ENCODE measurements around the gene FILIP1.

FILIP1 gene

DNA sequence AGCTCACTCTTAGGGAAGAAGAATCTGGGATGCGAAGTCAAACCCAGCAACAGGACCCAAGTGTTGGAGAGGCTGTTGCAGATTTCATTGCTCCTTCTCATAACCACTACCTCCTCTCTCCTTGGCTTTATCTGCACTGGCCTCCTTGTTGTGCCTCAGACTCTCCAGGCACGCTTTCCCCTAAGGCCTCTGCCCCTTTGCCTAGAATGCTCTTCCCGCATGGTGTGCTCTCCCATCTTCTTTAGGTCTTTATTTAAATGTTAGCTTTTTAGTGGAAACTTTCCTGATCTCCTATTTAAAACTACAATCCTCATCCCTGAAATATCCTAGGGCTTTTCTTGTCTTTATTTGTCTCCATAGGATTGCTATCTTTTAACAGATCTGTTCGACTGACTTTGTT, 114.1 kb downstream of the FILIP1 start:
- no peak for DNase-seq (ENCODE audit: low read depth)

DNA sequence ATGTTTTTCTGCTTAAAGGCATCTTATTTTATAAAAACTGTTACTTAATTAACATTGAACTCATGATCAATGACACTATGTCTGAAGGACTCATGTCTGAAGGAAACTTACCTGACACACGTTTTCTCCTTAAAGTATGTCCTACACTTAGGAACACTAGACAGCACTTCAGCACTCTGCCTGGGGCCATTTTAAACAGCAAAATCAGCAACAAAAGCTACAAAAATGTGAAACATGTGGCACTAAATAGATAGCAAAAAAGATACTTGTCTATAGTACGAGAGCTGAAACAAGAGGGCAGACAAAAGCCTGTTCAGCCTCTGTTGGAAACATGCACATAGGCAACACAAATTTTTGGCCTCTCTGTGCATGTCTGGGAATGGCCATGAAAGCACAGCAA, 115.5 kb downstream of the FILIP1 start:
- DNase-seq (ENCODE audit: low read depth) = no peak

DNA sequence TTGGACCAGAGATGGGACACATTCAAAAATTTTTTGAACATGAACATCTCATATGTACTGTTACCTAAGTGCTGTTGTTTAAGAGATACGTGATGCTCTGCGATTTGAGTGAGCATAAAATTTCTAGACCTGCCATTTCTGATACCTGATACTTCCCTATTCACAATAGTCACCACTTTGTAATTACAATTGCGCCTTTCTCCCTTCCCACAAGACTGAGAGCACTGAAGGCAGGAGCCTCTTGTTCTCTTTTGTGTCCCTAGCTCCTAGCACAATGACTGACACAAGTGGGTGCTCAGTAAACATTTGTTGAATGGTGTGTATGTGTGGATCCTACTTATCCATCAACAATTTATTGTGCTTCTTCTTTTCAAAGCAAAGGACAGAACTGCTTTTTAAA, 116.2 kb downstream of the FILIP1 start:
- no peak for DNase-seq (ENCODE audit: low read depth)

DNA sequence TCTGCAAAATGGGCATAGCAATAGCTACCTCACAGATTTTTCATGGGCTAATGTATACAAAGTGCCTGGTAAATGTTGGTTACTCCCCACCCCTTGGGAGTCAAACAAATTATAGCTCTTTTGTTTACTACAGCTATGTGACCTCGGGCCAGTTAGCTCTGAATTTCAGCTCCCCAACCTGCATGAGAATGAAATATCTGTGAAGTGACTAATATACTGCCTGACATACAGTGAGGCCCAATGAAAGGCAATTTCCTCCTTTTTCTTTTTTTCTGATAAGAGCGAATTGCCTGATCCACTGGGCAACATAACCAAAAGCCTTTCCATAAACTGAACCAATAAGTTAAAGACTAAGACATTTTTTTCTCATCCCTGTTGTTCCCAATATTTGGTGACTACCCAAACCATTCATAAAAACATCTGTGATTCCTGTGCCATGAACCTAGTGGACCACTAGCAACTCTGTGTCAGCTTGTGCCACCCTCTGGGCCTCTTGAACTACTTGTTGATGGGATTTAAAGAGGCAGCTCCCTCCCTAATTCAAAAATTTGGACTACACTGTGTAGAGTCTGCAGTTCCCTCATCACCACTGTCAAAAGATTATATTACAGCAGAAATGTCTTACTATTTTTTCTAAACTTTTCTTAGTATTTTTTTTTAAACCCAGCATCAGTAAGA, 117.1 kb downstream of the FILIP1 start:
- DNase-seq (ENCODE audit: low read depth) = peak; percentile 30

DNA sequence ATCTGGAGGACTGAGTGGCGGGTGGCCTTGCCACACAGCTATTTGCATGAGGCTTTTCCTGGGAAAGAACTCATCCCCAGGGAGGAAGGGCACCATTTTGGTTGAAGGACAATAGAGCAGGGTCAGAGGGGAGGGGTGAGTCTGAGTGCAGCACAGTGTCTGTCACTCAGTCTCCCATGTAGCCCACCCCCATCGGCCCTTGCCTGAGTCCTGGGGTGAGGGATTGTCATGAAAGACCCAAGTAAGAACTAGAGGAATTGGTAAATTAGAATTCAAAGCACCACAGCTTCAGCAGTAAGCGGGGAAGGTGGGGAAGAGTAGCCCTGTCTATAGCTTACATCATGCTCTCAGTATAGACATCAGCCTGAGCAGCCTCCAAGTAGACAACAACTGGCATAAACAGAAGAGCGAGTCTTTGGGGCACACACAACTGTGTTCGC, 118.6 kb downstream of the FILIP1 start:
- no peak for DNase-seq (ENCODE audit: low read depth)

DNA sequence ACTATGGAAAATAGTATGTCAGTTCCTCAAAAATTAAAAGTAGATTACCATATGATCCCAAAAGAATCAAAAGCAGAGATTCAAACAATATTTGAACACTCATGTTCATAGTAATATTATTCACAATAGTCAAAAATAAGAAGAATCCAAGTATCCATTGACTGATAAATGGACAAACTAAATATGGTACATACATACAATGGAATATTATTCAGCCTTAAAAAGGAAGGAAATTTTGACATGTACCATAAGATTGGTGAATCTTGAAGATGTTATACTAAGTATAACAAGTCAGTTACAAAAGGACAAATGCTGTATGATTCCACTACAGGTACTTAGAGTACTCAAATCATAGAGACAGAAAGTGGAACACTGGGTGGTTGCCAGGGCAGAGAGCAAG, 120.7 kb downstream of the FILIP1 start:
- DNase-seq (ENCODE audit: low read depth) = no peak

DNA sequence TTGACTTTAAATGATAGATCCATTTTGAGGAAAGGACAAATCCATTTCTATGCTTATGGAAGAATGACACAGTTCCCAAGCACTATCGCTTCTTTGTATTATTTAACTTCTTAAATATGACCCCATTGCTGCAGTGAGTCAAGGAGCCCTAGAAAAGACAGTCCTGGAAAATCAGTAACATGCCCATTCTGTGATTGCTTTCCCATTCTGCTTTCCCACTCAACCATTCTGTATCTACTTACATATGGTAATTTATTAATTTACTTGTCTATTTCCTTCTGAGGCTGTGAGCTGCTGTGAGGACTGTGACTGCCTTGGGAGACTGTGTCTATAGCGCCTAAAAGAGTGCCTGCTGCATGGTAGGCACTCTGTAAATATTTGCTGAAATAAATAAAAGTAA, 123.6 kb downstream of the FILIP1 start:
- DNase-seq (ENCODE audit: low read depth) = no peak

DNA sequence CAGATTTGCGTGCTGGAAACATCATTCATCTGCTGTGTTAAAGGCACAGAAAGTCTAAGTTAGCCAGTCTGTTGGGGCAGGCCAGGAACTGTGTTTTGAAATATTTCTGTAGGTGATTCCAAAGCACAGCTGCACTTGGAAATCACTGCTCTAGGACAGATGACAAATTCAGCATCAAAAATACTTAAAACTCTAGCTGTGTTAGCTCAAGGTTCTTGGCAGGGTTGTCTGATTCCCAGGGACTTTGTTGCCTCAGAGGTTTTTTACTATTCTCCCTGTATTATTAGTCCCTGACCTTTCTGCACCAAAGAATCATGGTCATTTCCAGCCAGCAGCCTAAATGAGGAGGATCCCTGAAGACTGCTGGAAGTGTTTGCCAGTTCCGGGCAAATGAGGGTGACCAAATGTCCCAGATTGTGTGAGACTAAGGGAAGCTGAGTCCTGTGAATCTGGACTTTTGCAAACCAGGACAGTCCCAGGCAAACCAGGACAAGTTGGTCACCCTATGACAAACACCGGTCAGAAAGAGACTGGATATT, 124.7 kb downstream of the FILIP1 start:
- DNase-seq (ENCODE audit: low read depth) = no peak

DNA sequence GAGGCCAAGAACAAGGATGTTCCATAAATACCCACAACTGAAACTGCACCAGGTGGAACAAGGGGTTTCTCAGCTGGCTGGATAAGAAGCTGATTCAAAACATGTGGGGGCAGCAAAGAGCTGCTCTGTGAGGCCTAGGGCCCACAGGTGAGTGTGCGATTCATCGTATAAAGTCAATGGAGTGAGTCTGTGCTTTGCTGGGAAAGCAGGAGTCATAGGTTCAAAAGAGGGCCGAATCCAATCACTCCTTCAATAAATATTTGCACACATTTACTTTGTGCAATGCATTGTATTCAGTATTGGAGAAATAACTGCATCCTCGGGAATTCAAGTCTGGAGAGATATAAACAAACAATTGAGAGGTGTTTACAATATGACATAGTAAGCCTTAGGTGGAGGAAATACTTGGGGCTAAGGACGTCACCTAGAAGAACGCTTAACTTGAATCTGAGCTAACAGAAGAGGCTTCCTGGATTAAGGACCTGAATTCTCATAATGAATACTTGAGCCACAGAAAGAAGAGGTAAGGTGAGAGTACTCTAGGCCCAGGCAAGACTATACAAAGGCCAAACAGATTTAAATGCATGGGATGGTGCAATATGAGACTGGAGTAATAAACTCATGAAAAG, 125.3 kb downstream of the FILIP1 start:
- DNase-seq (ENCODE audit: low read depth) = no peak

DNA sequence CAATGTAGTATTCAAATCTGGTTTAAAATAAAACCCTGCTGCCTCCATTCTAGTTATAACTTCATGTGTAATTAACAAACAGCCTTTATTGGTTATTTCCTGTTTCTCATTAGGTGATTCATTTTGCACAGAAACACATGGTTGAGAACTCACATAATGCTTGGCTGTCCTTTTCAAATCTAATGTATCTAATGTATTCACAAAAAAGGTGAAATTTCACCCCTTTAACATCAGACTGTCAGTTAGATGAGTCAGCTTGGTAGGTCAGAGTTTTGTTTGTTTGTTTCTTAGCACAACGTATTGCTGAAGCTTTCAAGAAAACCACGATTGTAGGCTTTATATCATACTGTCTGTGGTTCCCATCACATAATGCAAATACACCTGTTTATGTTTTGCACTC, 130.3 kb downstream of the FILIP1 start:
- DNase-seq (ENCODE audit: low read depth) = no peak

DNA sequence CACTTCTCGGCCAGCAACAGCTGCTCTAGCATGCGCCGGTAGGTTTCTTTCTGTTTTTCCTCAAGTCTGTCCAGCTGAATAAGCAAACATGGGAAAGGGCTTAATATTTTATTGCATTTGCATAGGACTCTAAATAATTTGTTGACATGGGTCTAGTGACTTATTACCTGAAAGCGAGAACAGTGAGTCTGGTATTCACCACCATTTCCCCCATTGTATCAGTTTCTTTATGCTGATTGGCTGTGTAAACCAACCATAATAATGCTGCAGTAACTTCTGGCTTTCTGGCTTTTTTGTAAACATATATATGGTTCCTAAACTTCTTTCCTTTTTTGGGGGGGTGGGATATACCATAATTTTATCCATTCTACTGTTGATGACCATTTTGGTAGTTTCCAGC, 140.0 kb downstream of the FILIP1 start:
- no peak for DNase-seq (ENCODE audit: low read depth)

DNA sequence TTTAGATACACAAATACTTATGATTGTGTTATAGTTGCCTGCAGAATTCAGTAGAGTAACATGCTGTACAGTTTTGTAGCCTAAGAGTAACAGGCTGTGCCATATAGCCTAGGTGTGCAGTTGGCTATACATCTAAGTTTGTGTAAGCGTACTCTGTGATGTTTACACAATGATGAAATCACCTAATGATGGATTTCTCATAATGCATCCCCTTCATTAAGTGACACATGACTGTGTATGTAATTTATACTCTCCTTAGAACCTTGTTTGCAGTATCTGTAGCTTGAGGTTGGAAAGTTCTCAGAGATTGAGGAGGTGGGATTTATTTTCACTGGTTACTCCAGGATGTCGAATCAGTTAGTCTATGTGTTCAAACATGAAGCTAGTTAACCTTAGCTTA, 142.0 kb downstream of the FILIP1 start:
- DNase-seq (ENCODE audit: low read depth) = no peak

DNA sequence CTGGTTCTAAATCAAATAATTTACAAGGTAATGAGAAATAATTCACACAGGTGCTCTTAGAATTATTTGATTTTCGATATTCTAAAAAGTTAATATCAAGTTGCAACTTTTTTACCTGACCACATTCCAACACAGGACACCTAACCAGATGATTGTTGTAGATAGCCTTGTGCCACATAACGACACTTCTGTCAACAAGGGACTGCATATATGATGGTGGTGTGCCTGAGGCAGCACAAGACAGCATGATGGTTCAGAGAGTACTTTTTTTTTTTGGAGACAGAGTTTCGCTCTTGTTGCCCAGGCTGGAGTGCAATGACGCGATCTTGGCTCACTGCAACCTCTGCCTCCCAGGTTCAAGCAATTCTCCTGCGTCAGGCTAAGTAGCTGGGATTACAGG, 142.8 kb downstream of the FILIP1 start:
- DNase-seq (ENCODE audit: low read depth) = no peak

DNA sequence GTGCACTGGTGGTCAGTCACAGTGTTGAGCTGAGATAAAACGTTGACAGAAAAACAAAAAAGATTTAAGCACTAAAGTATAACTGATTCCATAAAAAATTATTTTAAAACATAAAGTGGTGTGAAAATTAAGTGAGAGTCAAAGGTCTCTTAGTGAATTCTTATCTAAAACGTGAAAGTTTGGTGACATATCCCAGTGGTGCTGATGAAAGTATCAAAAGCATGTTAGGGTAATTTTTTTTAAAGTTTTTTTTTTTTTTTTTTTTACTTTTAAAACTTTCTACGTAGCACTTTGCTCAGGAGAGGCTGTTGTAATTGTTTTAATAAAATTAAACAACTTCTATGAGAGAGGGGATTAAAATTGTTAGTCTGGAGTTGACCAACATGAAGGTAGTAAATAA, 143.4 kb downstream of the FILIP1 start:
- DNase-seq (ENCODE audit: low read depth) = no peak

DNA sequence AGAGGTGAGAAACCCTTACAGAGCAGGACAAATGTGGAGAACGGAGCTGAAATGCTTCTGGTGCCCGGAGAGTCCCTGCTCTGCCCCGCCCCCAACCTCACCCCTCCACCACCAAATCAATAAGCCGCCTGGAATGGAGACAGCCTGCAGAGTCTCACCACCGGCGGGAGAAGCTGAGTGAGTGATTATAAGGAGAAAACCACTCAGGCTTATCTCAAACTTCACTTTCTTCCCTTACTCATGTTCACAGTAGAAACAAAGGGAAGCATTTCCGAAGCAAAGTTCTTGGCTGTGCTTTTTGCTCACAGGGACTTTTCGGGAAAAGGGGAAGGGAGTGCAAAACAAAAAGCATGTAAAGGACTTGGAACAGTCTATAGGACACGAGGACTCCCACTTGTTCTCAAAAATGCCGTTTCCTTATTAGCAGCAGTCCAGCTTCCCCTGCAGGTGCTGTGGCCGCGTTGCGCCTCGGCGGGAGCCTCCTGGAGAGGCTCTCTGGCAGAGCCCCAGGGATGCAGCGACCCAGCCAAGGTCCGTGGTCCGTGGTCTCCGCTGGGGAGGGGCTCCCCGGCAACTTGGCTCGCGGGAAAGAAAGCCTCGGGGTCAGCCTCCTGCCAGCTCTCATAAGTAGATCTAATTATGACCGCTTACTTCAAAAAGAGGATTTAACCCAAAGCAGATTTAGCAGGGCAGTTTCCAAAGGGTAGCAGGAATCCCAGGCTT, 144.2 kb downstream of the FILIP1 start:
- no peak for DNase-seq (ENCODE audit: low read depth)

DNA sequence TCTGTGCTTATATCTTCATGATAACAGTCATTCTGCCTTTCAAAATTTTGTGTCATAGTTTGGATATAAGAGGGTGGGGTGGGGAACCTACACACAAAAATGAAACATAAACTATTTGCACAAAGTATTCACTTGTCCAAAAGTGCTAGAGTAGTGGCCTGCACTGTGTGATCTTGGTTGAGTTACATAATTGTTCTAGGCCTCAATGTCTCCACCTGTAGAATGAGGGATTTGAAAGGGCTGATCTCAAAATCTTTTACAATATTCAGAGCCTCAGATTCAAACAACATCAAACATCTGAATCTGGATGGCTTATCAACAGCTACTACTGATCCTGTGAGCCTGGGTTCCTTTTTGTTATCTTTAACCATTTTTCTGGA, 144.7 kb downstream of the FILIP1 start:
- DNase-seq (ENCODE audit: low read depth) = no peak

DNA sequence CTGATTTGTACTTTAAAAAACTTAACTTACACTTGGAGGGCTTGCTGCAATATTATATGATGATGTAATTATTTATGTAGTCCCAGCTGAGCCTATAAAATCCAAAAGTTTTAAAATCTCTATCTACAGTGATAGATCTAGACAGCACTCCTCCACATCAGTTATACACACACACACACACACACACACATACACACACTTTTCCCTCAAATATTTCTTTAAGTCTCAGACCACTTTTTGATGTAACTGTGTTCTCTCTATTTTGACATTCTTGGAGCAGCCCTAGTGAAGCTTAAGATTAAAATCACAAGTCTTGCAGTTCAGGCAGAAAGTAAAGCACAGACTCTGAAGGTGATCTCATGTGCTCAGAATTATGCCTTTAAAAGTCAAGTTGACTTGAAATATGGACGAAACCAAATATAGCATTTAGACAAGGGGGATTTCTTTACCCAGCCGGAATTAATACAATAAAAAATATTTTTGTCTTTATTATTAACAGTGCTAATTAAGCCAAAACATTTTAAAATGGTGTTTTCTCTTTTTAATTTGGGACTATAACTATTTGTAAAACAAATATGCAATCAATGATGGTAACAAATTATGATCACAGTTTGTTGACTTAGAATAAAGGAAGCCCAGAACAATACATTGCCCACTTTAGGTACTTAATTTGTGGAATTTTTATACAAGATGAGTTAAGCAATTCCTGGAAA, 145.5 kb downstream of the FILIP1 start:
- no peak for DNase-seq (ENCODE audit: low read depth)

DNA sequence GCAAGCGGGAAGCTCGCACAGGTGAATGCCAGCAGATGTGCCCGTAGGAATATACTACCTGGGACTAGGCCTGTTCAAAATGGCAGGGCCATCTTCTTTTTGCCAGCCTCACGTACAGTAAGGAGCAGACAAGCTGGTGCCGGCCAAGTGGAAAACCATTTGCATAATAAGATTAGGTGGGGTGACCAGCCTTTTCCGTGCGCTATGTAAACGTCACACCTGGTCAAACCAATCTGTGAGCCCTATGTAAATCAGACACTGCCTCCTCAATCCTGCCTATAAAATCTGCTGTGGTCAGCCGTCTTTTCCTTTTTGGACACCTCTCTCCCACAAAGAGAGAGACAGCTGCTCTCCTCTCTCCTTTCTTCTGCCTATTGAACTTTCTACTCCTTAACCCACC, 148.2 kb downstream of the FILIP1 start:
- no peak for DNase-seq (ENCODE audit: low read depth)

DNA sequence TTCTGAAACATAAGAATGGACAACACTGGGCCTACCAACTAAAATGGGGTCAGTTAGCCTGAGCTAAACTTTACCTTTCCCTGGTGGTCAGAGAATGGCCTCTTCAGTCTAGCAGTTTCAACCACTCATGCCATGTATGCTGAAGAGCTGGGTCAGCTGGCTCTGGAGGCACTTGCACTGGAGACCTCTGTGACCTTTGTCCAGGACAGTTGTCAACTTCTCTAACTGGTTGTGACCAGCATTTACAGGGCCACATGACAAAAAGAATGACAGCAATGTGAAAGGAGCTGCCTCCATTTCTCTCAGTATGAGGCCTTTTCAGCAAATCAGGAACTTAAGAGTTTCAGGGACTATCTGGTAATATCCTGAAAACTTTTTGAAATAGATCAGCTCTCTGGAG, 149.1 kb downstream of the FILIP1 start:
- no peak for DNase-seq (ENCODE audit: low read depth)

DNA sequence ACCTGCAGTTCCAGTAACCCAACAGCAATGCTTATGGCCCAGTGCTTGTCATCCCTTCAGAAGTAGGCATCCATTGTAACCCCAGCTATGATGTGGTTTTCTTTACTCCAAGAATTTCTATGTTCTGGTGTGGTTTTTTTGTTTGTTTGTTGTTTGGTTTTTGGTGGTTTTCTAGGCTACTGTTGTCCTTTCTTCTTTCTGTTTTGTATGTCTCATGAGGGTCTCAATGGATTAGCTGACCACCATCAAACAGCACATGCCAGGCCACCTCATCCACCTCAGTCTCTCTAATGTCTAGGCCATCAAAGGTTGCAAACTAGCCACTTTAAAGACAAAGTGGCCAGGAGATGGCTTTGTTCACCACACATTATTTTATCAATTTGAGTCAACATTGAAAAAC, 149.6 kb downstream of the FILIP1 start:
- DNase-seq (ENCODE audit: low read depth) = no peak

DNA sequence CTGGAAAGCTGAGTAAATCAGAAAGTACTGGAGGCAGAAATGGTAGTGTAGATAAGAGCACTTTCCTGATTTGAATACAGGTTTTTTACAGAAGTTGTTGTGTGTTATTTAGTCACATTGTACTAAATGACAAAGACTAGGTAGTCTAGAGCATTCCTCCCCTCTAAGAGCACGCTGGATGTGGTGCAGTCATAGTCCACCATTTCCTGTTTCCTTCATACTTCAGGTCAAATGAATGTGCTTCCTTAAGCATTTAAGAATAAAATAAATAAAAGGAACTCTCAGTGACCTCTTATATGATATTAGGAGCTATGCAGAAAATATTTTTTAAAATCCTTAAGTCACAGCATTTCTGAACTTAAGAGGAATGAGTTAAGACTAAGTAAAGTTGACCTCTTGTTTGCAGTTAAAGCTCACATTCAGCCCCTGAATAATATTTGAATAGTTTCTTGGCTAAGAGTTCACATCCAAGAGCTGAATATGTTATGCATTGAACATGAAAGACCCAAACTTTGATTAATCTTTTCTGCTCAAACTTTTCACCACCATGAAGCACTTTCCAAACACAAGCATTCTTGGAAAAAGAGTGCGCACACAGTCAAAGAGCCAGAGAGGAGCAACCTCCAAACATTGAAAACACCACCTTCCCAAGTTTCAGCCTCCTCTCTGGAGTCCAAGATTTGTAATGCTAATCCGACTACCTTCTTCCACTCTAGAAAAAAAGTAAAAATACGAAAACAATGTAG, 155.6 kb downstream of the FILIP1 start:
- DNase-seq (ENCODE audit: low read depth) = no peak
